HUES48 (cell line): Measurements from ENCODE around the gene RAPGEF6.

ENCODE experiments used
- H3K27ac ChIP-seq: one replicate; pipeline ENCODE4 v1.7.0; 2013; ENCODE audit warnings: low read depth, low read length, inconsistent platforms
- H3K27me3 ChIP-seq: 2 replicates; pipeline ENCODE4 v1.6.1; 2013; ENCODE audit warnings: mild to moderate bottlenecking, low read length; ENCODE audit not compliant: control insufficient read depth, insufficient read depth
- H3K36me3 ChIP-seq: 2 replicates; pipeline ENCODE4 v1.6.1; 2013; ENCODE audit warnings: low read length; ENCODE audit not compliant: control insufficient read depth, insufficient read depth
- H3K4me1 ChIP-seq: 2 replicates; pipeline ENCODE4 v1.6.1; 2013; ENCODE audit warnings: mild to moderate bottlenecking, low read length; ENCODE audit not compliant: control insufficient read depth, insufficient read depth
- H3K4me3 ChIP-seq: 2 replicates; pipeline ENCODE4 v1.5.1; 2013; ENCODE audit warnings: mild to moderate bottlenecking, low read depth, low read length
- H3K9ac ChIP-seq: 2 replicates; pipeline ENCODE4 v1.6.1; 2013; ENCODE audit warnings: mild to moderate bottlenecking, low read depth, low read length, moderate library complexity
- H3K9me3 ChIP-seq: 2 replicates; pipeline ENCODE4 v1.6.1; 2013; ENCODE audit warnings: low read length; ENCODE audit not compliant: control insufficient read depth, insufficient read depth

The RAPGEF6 gene

GRCh38 chr5:131463656-131464055 is 171.4 kb downstream of the RAPGEF6 start:
- Histone ChIP-seq H3K27me3 (no peaks in the 10 kb centered on the region), H3K4me1 (no peaks in the 10 kb centered on the region), H3K9me3 (no peaks in the 10 kb centered on the region), H3K4me3 (no peak overlapping the region), H3K27ac (no peak overlapping the region), H3K36me3 (peaks cover 24% of the 10 kb centered on the region), H3K9ac (no peak overlapping the region)

GRCh38 chr5:131462454-131462853 is 172.6 kb downstream of the RAPGEF6 start:
- Histone ChIP-seq H3K9ac (no peak overlapping the region), H3K27me3 (no peaks in the 10 kb centered on the region), H3K27ac (no peak overlapping the region), H3K4me3 (no peak overlapping the region), H3K36me3 (peaks cover 24% of the 10 kb centered on the region), H3K4me1 (no peaks in the 10 kb centered on the region), H3K9me3 (no peaks in the 10 kb centered on the region)

DNA sequence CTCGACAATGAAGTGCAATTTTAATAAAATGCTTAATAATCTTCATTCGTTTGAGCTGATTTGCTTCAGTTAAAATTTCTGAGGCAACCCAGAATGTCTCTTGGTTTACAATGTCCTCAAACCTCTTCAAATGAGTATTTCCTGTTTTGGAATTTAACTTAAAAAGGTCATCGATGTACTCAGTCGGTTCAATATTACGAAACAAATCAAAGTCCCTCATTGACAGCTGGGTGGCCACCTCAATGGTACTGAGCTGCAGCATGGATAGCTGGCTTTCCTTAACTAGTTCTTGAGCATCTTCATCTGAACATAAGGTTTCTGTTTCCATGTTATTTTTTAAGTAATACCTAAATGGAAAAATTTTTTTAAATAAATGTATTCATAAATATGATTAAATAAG is 173.3 kb downstream of the RAPGEF6 start:
- H3K9ac ChIP-seq = no peak overlapping the region
- no peaks in the 10 kb centered on the region for H3K27me3 ChIP-seq
- no peaks in the 10 kb centered on the region for H3K4me1 ChIP-seq
- H3K9me3 ChIP-seq = no peaks in the 10 kb centered on the region
- H3K4me3 ChIP-seq = no peak overlapping the region
- H3K36me3 ChIP-seq = peaks cover 19% of the 10 kb centered on the region
- H3K27ac ChIP-seq = no peak overlapping the region

DNA sequence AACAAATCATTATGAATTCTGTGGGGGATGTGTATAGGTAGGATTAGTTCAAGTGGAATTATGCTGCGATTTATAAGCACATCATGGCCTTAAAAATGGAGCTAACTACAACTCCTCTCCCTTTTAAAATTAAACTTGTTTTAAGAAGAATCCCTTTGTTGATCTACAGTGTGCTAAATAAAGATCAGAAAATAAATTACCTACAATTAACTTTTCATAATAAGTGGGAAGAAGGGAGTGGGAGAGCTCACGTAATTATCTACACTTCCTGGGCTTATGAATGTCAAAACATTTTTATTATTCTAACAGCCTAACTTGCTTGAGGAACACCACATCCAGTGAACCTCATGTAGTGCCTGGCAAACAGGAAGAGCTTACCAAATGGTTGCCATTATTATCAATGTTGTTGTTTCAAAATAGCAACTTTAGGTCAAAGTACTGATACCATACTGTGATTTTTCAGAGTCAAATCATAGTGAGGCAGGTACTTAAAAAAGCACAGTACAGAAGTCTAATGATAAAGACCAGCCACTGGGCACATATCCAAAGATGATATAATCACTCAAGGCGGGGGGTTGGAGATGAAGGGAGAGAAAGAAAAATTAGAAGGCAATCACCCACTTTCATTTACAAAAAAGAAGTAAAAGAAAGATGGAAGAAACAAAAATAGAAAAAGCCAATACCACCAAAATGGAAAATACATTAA is 174.0 kb downstream of the RAPGEF6 start:
- H3K9ac ChIP-seq = no peak overlapping the region
- no peak overlapping the region for H3K4me3 ChIP-seq
- no peak overlapping the region for H3K27ac ChIP-seq
- H3K36me3 ChIP-seq = peaks cover 16% of the 10 kb centered on the region
- H3K9me3 ChIP-seq = no peaks in the 10 kb centered on the region
- no peaks in the 10 kb centered on the region for H3K27me3 ChIP-seq
- no peaks in the 10 kb centered on the region for H3K4me1 ChIP-seq

- Histone ChIP-seq H3K4me1 (no peaks in the 10 kb centered on the region), H3K9me3 (0 out of 2 replicates have a peak, but pooled peaks cover 5% of the 10 kb centered on the region), H3K9ac (no peak overlapping the region), H3K36me3 (peaks cover 25% of the 10 kb centered on the region), H3K4me3 (no peak overlapping the region), H3K27me3 (no peaks in the 10 kb centered on the region), H3K27ac (no peak overlapping the region)
These were observed 174.9 kb downstream of the RAPGEF6 start for GRCh38 chr5:131460133-131460532.

DNA sequence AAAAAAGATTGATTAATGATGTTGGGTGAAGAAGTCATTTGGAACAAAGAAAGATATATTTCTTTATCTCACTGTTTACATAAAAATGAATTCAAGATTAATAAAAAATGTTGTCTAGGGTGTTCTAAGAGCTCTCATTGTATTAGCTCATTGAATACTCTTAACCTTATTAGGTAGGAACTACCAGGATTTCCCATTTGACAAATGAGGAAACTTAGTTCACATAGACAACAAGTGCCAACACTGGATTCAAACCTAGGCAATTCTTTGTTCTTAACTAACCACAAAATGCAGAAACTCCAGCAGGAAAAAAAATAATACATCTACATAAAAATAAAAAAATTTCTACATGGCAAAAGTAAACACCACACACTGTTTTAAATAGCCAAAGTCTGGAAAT is 175.8 kb downstream of the RAPGEF6 start:
- peaks cover 30% of the 10 kb centered on the region for H3K36me3 ChIP-seq
- no peak overlapping the region for H3K27ac ChIP-seq
- no peak overlapping the region for H3K9ac ChIP-seq
- 0 out of 2 replicates have a peak, but pooled peaks cover 5% of the 10 kb centered on the region for H3K9me3 ChIP-seq
- H3K27me3 ChIP-seq = no peaks in the 10 kb centered on the region
- H3K4me3 ChIP-seq = no peak overlapping the region
- H3K4me1 ChIP-seq = no peaks in the 10 kb centered on the region

GRCh38 chr5:131457193-131457592 is 177.8 kb downstream of the RAPGEF6 start:
- no peak overlapping the region for H3K27ac ChIP-seq
- peaks cover 33% of the 10 kb centered on the region for H3K36me3 ChIP-seq
- H3K9ac ChIP-seq = no peak overlapping the region
- H3K4me1 ChIP-seq = no peaks in the 10 kb centered on the region
- H3K4me3 ChIP-seq = no peak overlapping the region
- H3K27me3 ChIP-seq = no peaks in the 10 kb centered on the region
- 0 out of 2 replicates have a peak, but pooled peaks cover 5% of the 10 kb centered on the region for H3K9me3 ChIP-seq

GRCh38 chr5:131450941-131451340 is 184.1 kb downstream of the RAPGEF6 start:
- Histone ChIP-seq H3K4me3 (no peak overlapping the region), H3K9ac (no peak overlapping the region), H3K9me3 (0 out of 2 replicates have a peak, but pooled peaks cover 5% of the 10 kb centered on the region), H3K27ac (no peak overlapping the region), H3K4me1 (no peaks in the 10 kb centered on the region), H3K27me3 (no peaks in the 10 kb centered on the region), H3K36me3 (peaks cover 36% of the 10 kb centered on the region)

- Histone ChIP-seq H3K27ac (no peak overlapping the region), H3K9me3 (no peaks in the 10 kb centered on the region), H3K36me3 (peaks cover 79% of the 10 kb centered on the region), H3K9ac (no peak overlapping the region), H3K27me3 (no peaks in the 10 kb centered on the region), H3K4me1 (no peaks in the 10 kb centered on the region), H3K4me3 (no peak overlapping the region)
These were observed 193.8 kb downstream of the RAPGEF6 start for GRCh38 chr5:131441184-131441583.

DNA sequence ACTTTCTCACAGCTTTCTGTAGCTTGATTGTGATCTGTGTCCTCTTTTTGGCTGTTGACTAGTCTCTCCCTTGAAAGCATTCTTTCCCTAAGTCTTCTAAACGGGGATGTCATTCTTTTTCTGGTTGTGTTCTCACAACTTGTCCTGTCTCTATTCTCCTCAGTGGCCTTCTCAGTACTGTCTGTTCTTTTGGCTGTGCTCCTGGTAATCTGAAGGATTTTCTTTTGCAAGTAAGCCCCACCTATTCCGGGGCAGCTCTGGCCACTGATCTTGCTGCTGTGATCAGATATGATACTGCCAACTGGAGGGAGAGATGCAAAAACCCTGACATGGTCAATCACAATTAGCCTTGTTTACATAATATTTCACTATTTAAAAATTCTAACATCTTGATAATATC is 198.9 kb downstream of the RAPGEF6 start:
- peaks cover 76% of the 10 kb centered on the region for H3K36me3 ChIP-seq
- no peak overlapping the region for H3K4me3 ChIP-seq
- H3K9ac ChIP-seq = no peak overlapping the region
- no peaks in the 10 kb centered on the region for H3K4me1 ChIP-seq
- H3K9me3 ChIP-seq = no peaks in the 10 kb centered on the region
- no peak overlapping the region for H3K27ac ChIP-seq
- no peaks in the 10 kb centered on the region for H3K27me3 ChIP-seq

- no peaks in the 10 kb centered on the region for H3K27me3 ChIP-seq
- H3K36me3 ChIP-seq = peaks cover 65% of the 10 kb centered on the region
- H3K4me3 ChIP-seq = no peak overlapping the region
- H3K9ac ChIP-seq = no peak overlapping the region
- H3K9me3 ChIP-seq = no peaks in the 10 kb centered on the region
- H3K4me1 ChIP-seq = no peaks in the 10 kb centered on the region
- no peak overlapping the region for H3K27ac ChIP-seq
These were observed 201.9 kb downstream of the RAPGEF6 start for GRCh38 chr5:131433109-131433508.
